HG03175 (cell line): Measurements from ENCODE around the gene RSRC2.
"Not testable (repeated sequence)": the region's sequence is repeated elsewhere in the genome, so short reads cannot be mapped to it uniquely, and the experiment has no call there.

Experiments
- ATAC-seq: cut with Tn5 transposase; IDR thresholded peaks from one replicate; pipeline ENCODE4 v1.9.1; 2021; ENCODE audit warnings: mild to moderate bottlenecking, moderate library complexity; ENCODE audit not compliant: unreplicated experiment

Gene RSRC2

GRCh38 chr12:122486805-122487426, 39.8 kb downstream of the RSRC2 start:
- no peak for ATAC-seq

- ATAC-seq: not testable (repeated sequence)
Observed at GRCh38 chr12:122486360-122486759, 40.4 kb downstream of the RSRC2 start.

GRCh38 chr12:122484385-122484784, 42.4 kb downstream of the RSRC2 start:
- not testable (repeated sequence) for ATAC-seq

GRCh38 chr12:122483969-122484368, 42.8 kb downstream of the RSRC2 start:
- ATAC-seq: no peak

- no peak for ATAC-seq
Observed at GRCh38 chr12:122481861-122482260, 44.9 kb downstream of the RSRC2 start.

GRCh38 chr12:122480753-122481152, 46.0 kb downstream of the RSRC2 start:
- ATAC-seq: no peak

- no peak for ATAC-seq
Observed at GRCh38 chr12:122474324-122474716, 52.4 kb downstream of the RSRC2 start.

- ATAC-seq: no peak
Observed at GRCh38 chr12:122473543-122474323, 53.0 kb downstream of the RSRC2 start.

GRCh38 chr12:122471324-122472226, 55.2 kb downstream of the RSRC2 start:
- ATAC-seq: no peak

- ATAC-seq: not testable (repeated sequence)
Observed at GRCh38 chr12:122470576-122470975, 56.2 kb downstream of the RSRC2 start.

GRCh38 chr12:122469856-122470255, 56.9 kb downstream of the RSRC2 start:
- ATAC-seq: not testable (repeated sequence)

GRCh38 chr12:122467983-122468382, 58.8 kb downstream of the RSRC2 start:
- no peak for ATAC-seq

GRCh38 chr12:122464317-122465042, 62.3 kb downstream of the RSRC2 start:
- ATAC-seq: not testable (repeated sequence)

- ATAC-seq: no peak
Observed at GRCh38 chr12:122460641-122461040, 66.1 kb downstream of the RSRC2 start.

- ATAC-seq: no peak
Observed at GRCh38 chr12:122460061-122460460, 66.7 kb downstream of the RSRC2 start.

GRCh38 chr12:122459211-122459610, 67.5 kb downstream of the RSRC2 start:
- ATAC-seq: no peak

GRCh38 chr12:122458105-122459035, 68.4 kb downstream of the RSRC2 start:
- no peak for ATAC-seq

- ATAC-seq: no peak
Observed at GRCh38 chr12:122457627-122458026, 69.1 kb downstream of the RSRC2 start.

- no peak for ATAC-seq
Observed at GRCh38 chr12:122454739-122455138, 72.0 kb downstream of the RSRC2 start.
